ENCODE results near the gene CYP27B1. TPM values are rescaled to one million over a fixed set of nuclear protein-coding genes. Genes with fewer than 3 reads are reported as not detected.
A peak's percentile ranks its signal among the peaks of the same experiment; 100 is the strongest.

CYP27B1 gene
- total and polyA plus RNA-seq, 9 of the 15 experiments (the other 6 are each of a cell fraction or from before 2014, with no cell fraction given) = 0.18 to 4.2 (median 1.8) TPM

DNA sequence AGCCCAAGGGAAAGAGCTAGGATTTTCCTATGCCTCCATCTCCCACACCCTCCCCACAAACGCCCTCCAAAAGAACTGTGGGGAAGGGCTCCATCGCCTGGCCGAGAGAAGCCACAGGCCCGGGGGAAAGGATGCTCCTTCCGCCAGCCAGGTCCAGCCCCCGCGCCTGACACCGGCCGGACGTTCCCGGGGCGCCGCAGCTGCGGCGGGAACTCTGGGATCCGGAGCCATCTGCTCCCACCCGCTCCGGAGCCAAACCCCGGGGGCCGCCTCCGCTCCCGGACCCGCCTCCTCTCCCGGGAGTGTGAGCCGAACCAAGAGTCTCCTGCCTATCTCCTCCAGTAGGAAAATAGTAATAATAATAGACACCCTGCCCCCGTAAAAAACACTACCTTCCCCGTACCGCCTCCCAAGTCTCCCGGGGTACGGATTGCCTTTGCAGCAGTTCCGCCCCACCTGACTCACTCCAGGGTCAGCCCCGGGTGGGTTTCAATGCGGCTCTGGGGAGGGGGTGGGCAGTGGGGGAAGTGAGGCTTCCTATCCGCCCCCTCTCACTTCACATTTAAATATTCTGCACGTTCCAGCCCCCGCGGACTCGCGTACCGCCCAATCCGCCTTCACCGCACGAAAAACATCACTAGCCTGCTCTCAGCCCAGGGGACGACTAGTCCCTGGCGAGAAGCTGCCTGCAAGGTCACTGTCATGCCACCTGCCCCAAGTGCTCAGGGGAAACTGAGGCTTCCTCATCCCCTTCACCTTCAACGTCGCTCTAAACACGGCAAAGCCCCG, 30.7 kb downstream of the CYP27B1 start (continued):
- TF ChIP-seq, protein P1, sequence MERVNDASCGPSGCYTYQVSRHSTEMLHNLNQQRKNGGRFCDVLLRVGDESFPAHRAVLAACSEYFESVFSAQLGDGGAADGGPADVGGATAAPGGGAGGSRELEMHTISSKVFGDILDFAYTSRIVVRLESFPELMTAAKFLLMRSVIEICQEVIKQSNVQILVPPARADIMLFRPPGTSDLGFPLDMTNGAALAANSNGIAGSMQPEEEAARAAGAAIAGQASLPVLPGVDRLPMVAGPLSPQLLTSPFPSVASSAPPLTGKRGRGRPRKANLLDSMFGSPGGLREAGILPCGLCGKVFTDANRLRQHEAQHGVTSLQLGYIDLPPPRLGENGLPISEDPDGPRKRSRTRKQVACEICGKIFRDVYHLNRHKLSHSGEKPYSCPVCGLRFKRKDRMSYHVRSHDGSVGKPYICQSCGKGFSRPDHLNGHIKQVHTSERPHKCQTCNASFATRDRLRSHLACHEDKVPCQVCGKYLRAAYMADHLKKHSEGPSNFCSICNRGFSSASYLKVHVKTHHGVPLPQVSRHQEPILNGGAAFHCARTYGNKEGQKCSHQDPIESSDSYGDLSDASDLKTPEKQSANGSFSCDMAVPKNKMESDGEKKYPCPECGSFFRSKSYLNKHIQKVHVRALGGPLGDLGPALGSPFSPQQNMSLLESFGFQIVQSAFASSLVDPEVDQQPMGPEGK (CRISPR knock-in tag; IDR thresholded peaks at IDR 0.05; ENCODE audit: borderline replicate concordance) = no peak
- TF ChIP-seq MBD2 (IDR thresholded peaks at IDR 0.05; ENCODE audit: borderline replicate concordance, low read depth) (no peak), BMI1 (IDR thresholded peaks at IDR 0.05; ENCODE audit: low read length) (no peak), GABPB1 (CRISPR knock-in tag; IDR thresholded peaks at IDR 0.05) (no peak), STAT5A (IDR thresholded peaks at IDR 0.05; ENCODE audit: borderline replicate concordance, low read length) (no peak), CREM (IDR thresholded peaks at IDR 0.05; ENCODE audit: low read depth) (peak; percentile 23; the same call in 1 of the 2 replicates), KDM5B (IDR thresholded peaks at IDR 0.05; ENCODE audit: insufficient replicate concordance, low read depth, low read length) (peak; percentile 48), ZNF586 (CRISPR knock-in tag; conservative IDR thresholded peaks at IDR 0.05) (no peak), TEAD1 (CRISPR knock-in tag; IDR thresholded peaks at IDR 0.05) (0 out of 4 replicates have a peak, but pooled peaks of 1 of the 2 experiments have one; percentile 42), MCM3 (IDR thresholded peaks at IDR 0.05) (no peak), ZNF41 (CRISPR knock-in tag; conservative IDR thresholded peaks at IDR 0.05) (no peak), JUNB (CRISPR knock-in tag; conservative IDR thresholded peaks at IDR 0.05) (no peak), ZNF165 (CRISPR knock-in tag; IDR thresholded peaks at IDR 0.05; ENCODE audit: borderline replicate concordance) (no peak), ASH1L (IDR thresholded peaks at IDR 0.05; ENCODE audit: borderline replicate concordance, low read depth, partially characterized antibody) (no peak), ZC3H8 (IDR thresholded peaks at IDR 0.05) (no peak), NEUROD1 (IDR thresholded peaks at IDR 0.05; ENCODE audit: borderline replicate concordance, low read depth, low read length, partially characterized antibody) (no peak), HMGN3 (IDR thresholded peaks at IDR 0.05; ENCODE audit: borderline replicate concordance, extremely low read depth, insufficient read length, low read depth, low read length) (peak; percentile 71)
- TF ChIP-seq, protein P2, sequence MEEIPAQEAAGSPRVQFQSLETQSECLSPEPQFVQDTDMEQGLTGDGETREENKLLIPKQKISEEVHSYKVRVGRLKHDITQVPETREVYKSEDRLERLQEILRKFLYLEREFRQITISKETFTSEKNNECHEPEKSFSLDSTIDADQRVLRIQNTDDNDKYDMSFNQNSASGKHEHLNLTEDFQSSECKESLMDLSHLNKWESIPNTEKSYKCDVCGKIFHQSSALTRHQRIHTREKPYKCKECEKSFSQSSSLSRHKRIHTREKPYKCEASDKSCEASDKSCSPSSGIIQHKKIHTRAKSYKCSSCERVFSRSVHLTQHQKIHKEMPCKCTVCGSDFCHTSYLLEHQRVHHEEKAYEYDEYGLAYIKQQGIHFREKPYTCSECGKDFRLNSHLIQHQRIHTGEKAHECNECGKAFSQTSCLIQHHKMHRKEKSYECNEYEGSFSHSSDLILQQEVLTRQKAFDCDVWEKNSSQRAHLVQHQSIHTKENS (CRISPR knock-in tag; IDR thresholded peaks at IDR 0.05) = no peak
- TF ChIP-seq, protein P3, sequence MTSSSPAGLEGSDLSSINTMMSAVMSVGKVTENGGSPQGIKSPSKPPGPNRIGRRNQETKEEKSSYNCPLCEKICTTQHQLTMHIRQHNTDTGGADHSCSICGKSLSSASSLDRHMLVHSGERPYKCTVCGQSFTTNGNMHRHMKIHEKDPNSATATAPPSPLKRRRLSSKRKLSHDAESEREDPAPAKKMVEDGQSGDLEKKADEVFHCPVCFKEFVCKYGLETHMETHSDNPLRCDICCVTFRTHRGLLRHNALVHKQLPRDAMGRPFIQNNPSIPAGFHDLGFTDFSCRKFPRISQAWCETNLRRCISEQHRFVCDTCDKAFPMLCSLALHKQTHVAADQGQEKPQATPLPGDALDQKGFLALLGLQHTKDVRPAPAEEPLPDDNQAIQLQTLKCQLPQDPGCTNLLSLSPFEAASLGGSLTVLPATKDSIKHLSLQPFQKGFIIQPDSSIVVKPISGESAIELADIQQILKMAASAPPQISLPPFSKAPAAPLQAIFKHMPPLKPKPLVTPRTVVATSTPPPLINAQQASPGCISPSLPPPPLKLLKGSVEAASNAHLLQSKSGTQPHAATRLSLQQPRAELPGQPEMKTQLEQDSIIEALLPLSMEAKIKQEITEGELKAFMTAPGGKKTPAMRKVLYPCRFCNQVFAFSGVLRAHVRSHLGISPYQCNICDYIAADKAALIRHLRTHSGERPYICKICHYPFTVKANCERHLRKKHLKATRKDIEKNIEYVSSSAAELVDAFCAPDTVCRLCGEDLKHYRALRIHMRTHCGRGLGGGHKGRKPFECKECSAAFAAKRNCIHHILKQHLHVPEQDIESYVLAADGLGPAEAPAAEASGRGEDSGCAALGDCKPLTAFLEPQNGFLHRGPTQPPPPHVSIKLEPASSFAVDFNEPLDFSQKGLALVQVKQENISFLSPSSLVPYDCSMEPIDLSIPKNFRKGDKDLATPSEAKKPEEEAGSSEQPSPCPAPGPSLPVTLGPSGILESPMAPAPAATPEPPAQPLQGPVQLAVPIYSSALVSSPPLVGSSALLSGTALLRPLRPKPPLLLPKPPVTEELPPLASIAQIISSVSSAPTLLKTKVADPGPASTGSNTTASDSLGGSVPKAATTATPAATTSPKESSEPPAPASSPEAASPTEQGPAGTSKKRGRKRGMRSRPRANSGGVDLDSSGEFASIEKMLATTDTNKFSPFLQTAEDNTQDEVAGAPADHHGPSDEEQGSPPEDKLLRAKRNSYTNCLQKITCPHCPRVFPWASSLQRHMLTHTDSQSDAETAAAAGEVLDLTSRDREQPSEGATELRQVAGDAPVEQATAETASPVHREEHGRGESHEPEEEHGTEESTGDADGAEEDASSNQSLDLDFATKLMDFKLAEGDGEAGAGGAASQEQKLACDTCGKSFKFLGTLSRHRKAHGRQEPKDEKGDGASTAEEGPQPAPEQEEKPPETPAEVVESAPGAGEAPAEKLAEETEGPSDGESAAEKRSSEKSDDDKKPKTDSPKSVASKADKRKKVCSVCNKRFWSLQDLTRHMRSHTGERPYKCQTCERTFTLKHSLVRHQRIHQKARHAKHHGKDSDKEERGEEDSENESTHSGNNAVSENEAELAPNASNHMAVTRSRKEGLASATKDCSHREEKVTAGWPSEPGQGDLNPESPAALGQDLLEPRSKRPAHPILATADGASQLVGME (CRISPR knock-in tag; IDR thresholded peaks at IDR 0.05) = peak; percentile 74; the same call in 1 of the 2 replicates
